H9 (cell line): Measurements from ENCODE around the gene BRI3BP. TPM values are rescaled to one million over a fixed set of nuclear protein-coding genes. Genes with fewer than 3 reads are reported as not detected.
A peak's percentile ranks its signal among the peaks of the same experiment; 100 is the strongest.

Experiments used
- DNase-seq: peaks from one replicate; pipeline ENCODE4 v3.0.0-alpha.2; 2017
- H2AFZ ChIP-seq: one replicate; pipeline ENCODE4 v1.6.1; 2013; ENCODE audit warnings: mild to moderate bottlenecking, low read length, control low read depth, moderate library complexity
- H2AK5ac ChIP-seq: 2 replicates; pipeline ENCODE4 v1.6.1; 2013; ENCODE audit warnings: low read length, control low read depth, mixed read lengths; ENCODE audit not compliant: insufficient read length
- H2BK120ac ChIP-seq: one replicate; pipeline ENCODE4 v1.6.1; 2013; ENCODE audit warnings: low read depth, mild to moderate bottlenecking, low read length, control low read depth, inconsistent platforms; ENCODE audit not compliant: poor library complexity, severe bottlenecking
- H2BK12ac ChIP-seq: 2 replicates; pipeline ENCODE4 v1.6.1; 2013; ENCODE audit warnings: low read length, control low read depth, mixed read lengths, low read depth; ENCODE audit not compliant: insufficient read length
- H2BK15ac ChIP-seq: 2 replicates; pipeline ENCODE4 v1.6.1; 2013; ENCODE audit warnings: low read depth, low read length, control low read depth
- H2BK20ac ChIP-seq: one replicate; pipeline ENCODE4 v1.6.1; 2013; ENCODE audit warnings: low read depth, mild to moderate bottlenecking, low read length, control low read depth, inconsistent platforms; ENCODE audit not compliant: poor library complexity, severe bottlenecking
- H2BK5ac ChIP-seq: 2 replicates; pipeline ENCODE4 v1.6.1; 2013; ENCODE audit warnings: low read length, control low read depth, mixed read lengths; ENCODE audit not compliant: insufficient read length
- H3K14ac ChIP-seq: 2 replicates; pipeline ENCODE4 v1.6.1; 2013; ENCODE audit warnings: low read length, control low read depth; ENCODE audit not compliant: insufficient read depth
- H3K18ac ChIP-seq: 2 replicates; pipeline ENCODE4 v1.6.1; 2013; ENCODE audit warnings: low read depth, mild to moderate bottlenecking, mixed read lengths, low read length, control low read depth; ENCODE audit not compliant: insufficient read length
- H3K23ac ChIP-seq: 2 replicates; pipeline ENCODE4 v1.6.1; 2013; ENCODE audit warnings: low read length, control low read depth, mixed read lengths, low read depth; ENCODE audit not compliant: insufficient read length
- H3K23me2 ChIP-seq: 2 replicates; pipeline ENCODE4 v1.6.1; 2013; ENCODE audit warnings: low read depth, mild to moderate bottlenecking, mixed read lengths, low read length, control low read depth; ENCODE audit not compliant: insufficient read length, poor library complexity, severe bottlenecking
- H3K27ac ChIP-seq: 2 replicates; pipeline ENCODE4 v1.5.1; 2013; ENCODE audit warnings: low read length, control low read depth, mixed read lengths, low read depth; ENCODE audit not compliant: insufficient read length
- H3K27me3 ChIP-seq: 2 replicates; pipeline ENCODE4 v1.6.1; 2013; ENCODE audit warnings: low read length, control low read depth, inconsistent platforms; ENCODE audit not compliant: insufficient read depth
- H3K4ac ChIP-seq: 2 replicates; pipeline ENCODE4 v1.6.1; 2013; ENCODE audit warnings: low read depth, mild to moderate bottlenecking, control low read depth, inconsistent platforms, low read length, moderate library complexity
- H3K4me1 ChIP-seq: 2 replicates; pipeline ENCODE4 v1.6.1; 2013; ENCODE audit warnings: low read length, control low read depth, inconsistent platforms; ENCODE audit not compliant: insufficient read depth
- H3K4me2 ChIP-seq: 2 replicates; pipeline ENCODE4 v1.6.1; 2013; ENCODE audit warnings: low read length, control low read depth, mixed read lengths; ENCODE audit not compliant: insufficient read length, insufficient read depth
- H3K56ac ChIP-seq: 2 replicates; pipeline ENCODE4 v1.6.1; 2013; ENCODE audit warnings: low read depth, mild to moderate bottlenecking, mixed read lengths, low read length, control low read depth; ENCODE audit not compliant: insufficient read length
- H3K79me1 ChIP-seq: 2 replicates; pipeline ENCODE4 v1.6.1; 2013; ENCODE audit warnings: low read depth, mild to moderate bottlenecking, moderate library complexity, low read length, control low read depth, inconsistent platforms; ENCODE audit not compliant: insufficient read depth, poor library complexity, severe bottlenecking
- H3K79me2 ChIP-seq: 2 replicates; pipeline ENCODE4 v1.6.1; 2013; ENCODE audit warnings: low read length, control low read depth, inconsistent platforms; ENCODE audit not compliant: insufficient read depth
- H3K9ac ChIP-seq: 2 replicates; pipeline ENCODE4 v1.6.1; 2013; ENCODE audit warnings: low read length, control low read depth, mixed read lengths; ENCODE audit not compliant: insufficient read length; ENCODE audit errors: extremely low read depth
- H3K9me3 ChIP-seq: one replicate; pipeline ENCODE4 v1.6.1; 2013; ENCODE audit warnings: low read depth, low read length, inconsistent platforms; ENCODE audit not compliant: control insufficient read depth
- H3T11ph ChIP-seq: one replicate; pipeline ENCODE4 v1.6.1; 2013; ENCODE audit warnings: mild to moderate bottlenecking, low read length, control low read depth, inconsistent platforms
- H4K20me1 ChIP-seq: one replicate; pipeline ENCODE4 v1.6.1; 2013; ENCODE audit not compliant: control insufficient read depth, insufficient read length, insufficient read depth
- H4K5ac ChIP-seq: 2 replicates; pipeline ENCODE4 v1.6.1; 2013; ENCODE audit warnings: low read depth, mild to moderate bottlenecking, mixed read lengths, low read length, control low read depth; ENCODE audit not compliant: insufficient read length
- H4K8ac ChIP-seq: replicated peaks from 2 replicates; pipeline ENCODE4 v1.6.1; 2013; ENCODE audit warnings: low read length, control low read depth, mixed read lengths, low read depth; ENCODE audit not compliant: insufficient read length
- H4K91ac ChIP-seq: 2 replicates; pipeline ENCODE4 v1.6.1; 2013; ENCODE audit warnings: low read depth, mild to moderate bottlenecking, moderate library complexity, mixed read lengths, low read length, control low read depth; ENCODE audit not compliant: insufficient read length
- H3K27ac Mint-ChIP-seq, 3 experiments: 2 replicates in 2 of 3; 3 replicates in 1 of 3; pipeline ENCODE4 v1.8.0; 2020 to 2021; ENCODE audit warnings: mixed read lengths in 3 of 3, mild to moderate bottlenecking in 1 of 3, moderate library complexity in 1 of 3
- H3K27me3 Mint-ChIP-seq: 2 replicates; pipeline ENCODE4 v1.8.0; 2021; ENCODE audit warnings: low read depth, mild to moderate bottlenecking, moderate library complexity, mixed read lengths
- H3K36me3 Mint-ChIP-seq, 3 experiments: 2 replicates in 2 of 3; 3 replicates in 1 of 3; pipeline ENCODE4 v1.8.0; 2020 to 2021; ENCODE audit warnings: low read depth in 3 of 3, mixed read lengths in 3 of 3; ENCODE audit not compliant: insufficient read depth in 1 of 3
- H3K4me1 Mint-ChIP-seq, 2 experiments: 2 replicates each; pipeline ENCODE4 v1.8.0; 2020; ENCODE audit warnings: mixed read lengths in 2 of 2
- H3K4me3 Mint-ChIP-seq, 2 experiments: 2 replicates in 1 of 2; 3 replicates in 1 of 2; pipeline ENCODE4 v1.8.0; 2020 to 2021; ENCODE audit warnings: mild to moderate bottlenecking in 2 of 2, mixed read lengths in 2 of 2, moderate library complexity in 1 of 2
- H3K9me3 Mint-ChIP-seq, 2 experiments: 2 replicates in 1 of 2; 3 replicates in 1 of 2; pipeline ENCODE4 v1.8.0; 2020; ENCODE audit warnings: mild to moderate bottlenecking in 2 of 2, mixed read lengths in 2 of 2, moderate library complexity in 1 of 2
- CTCF ChIP-seq: fragments of 200-600 bp; sonication (generic); conservative IDR thresholded peaks from 3 replicates; pipeline ENCODE4 v1.8.0; 2021; ENCODE audit warnings: antibody characterized with exemption, mild to moderate bottlenecking
- WGBS: extraction: QIAGEN DNeasy Blood & Tissue Kit; methylation state at CpG from one replicate; pipeline ENCODE4 v1.1.7; 2013; ENCODE audit warnings: missing lambda C conversion rate, low lambda C conversion rate, mixed read lengths; ENCODE audit not compliant: insufficient read length; ENCODE audit errors: extremely low coverage; 5-methylcytosine and 5-hydroxymethylcytosine counted together
- total RNA-seq: library from RNA; stranded (reverse); gene quantifications from 2 replicates; pipeline ENCODE4 v1.2.1, GENCODE V29; 2021

BRI3BP gene
- total RNA-seq, 1 experiment from 2014 or later: 10.5 TPM

- Histone ChIP-seq H4K91ac (no peak overlapping the region), H3K9ac (peak overlapping the region; percentile 37), H3K4me2 (peak overlapping the region; percentile 88), H2BK15ac (no peak overlapping the region), H3K23me2 (peaks cover 23% of the 10 kb centered on the region), H2AK5ac (no peak overlapping the region), H3T11ph (no peak overlapping the region), H2BK120ac (no peak overlapping the region), H4K8ac (no peak overlapping the region), H4K5ac (no peak overlapping the region), H2BK5ac (no peak overlapping the region), H3K79me2 (peaks cover 17% of the 10 kb centered on the region; the same call in 1 of the 2 replicates), H3K23ac (no peak overlapping the region), H3K14ac (no peak overlapping the region), H2BK12ac (no peak overlapping the region), H3K4ac (no peak overlapping the region), H3K27me3 (no peaks in the 10 kb centered on the region), H3K4me1 (no peaks in the 10 kb centered on the region; the same call in 1 of the 2 replicates), H2AFZ (peak overlapping the region; percentile 81), H3K56ac (no peak overlapping the region), H2BK20ac (no peak overlapping the region), H3K27ac (no peak overlapping the region), H3K18ac (no peak overlapping the region), H3K79me1 (peaks cover 6% of the 10 kb centered on the region), H4K20me1 (no peaks in the 10 kb centered on the region), H3K9me3 (no peaks in the 10 kb centered on the region)
- H3K27me3 Mint-ChIP-seq: peaks cover 7% of the 10 kb centered on the region; the same call in 1 of the 2 replicates
- DNase-seq: peak; percentile 96
- H3K4me1 Mint-ChIP-seq: peaks cover 17 to 31% of the 10 kb centered on the region in 2 experiments
- peak; percentile 77 for TF ChIP-seq CTCF
- H3K36me3 Mint-ChIP-seq: peaks cover 0 to 6% (median 0%) of the 10 kb centered on the region in 3 experiments; a peak in 4 of 7 replicates
- peak overlapping the region; percentile 69 to 83 for H3K4me3 Mint-ChIP-seq
- WGBS: no CpG with 5 or more reads among the region's 35 CpGs
- H3K9me3 Mint-ChIP-seq: no peaks in the 10 kb centered on the region; a peak in 2 of 5 replicates
- peak overlapping the region in 1 of 3 experiments; percentile 34; a peak in 3 of 7 replicates for H3K27ac Mint-ChIP-seq
These were observed 395 bp upstream of the BRI3BP start for GRCh38 chr12:124992874-124993625.
